Measurements from ENCODE around the gene C11orf58.

C11orf58 gene

DNA sequence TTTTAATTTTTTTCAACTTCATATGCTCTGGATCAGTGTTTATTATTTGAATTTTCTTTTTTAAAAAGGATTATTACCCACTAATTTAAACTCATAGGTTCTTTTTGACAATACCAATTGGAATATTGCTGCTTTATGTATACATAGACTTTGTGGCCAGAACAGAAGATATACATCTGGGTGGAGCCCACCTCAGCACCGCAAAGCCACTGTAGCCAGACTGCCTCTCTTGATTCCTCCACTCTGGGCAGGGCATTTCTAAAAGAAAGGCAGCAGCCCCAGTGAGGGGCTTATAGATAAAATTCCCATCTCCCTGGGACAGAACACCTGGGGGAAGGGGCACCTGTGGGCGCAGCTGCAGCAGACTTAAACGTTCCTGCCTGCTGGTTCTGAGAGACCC, 10.6 kb upstream of the C11orf58 start:
- TF ChIP-seq, protein P1, sequence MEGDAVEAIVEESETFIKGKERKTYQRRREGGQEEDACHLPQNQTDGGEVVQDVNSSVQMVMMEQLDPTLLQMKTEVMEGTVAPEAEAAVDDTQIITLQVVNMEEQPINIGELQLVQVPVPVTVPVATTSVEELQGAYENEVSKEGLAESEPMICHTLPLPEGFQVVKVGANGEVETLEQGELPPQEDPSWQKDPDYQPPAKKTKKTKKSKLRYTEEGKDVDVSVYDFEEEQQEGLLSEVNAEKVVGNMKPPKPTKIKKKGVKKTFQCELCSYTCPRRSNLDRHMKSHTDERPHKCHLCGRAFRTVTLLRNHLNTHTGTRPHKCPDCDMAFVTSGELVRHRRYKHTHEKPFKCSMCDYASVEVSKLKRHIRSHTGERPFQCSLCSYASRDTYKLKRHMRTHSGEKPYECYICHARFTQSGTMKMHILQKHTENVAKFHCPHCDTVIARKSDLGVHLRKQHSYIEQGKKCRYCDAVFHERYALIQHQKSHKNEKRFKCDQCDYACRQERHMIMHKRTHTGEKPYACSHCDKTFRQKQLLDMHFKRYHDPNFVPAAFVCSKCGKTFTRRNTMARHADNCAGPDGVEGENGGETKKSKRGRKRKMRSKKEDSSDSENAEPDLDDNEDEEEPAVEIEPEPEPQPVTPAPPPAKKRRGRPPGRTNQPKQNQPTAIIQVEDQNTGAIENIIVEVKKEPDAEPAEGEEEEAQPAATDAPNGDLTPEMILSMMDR (IDR thresholded peaks at IDR 0.05; ENCODE audit: low read depth, low read length) = no peak
- H3K4me3 ChIP-seq (ENCODE audit: low read depth, low read length) = no peak overlapping the region
- H3K27me3 ChIP-seq (ENCODE audit: insufficient read depth, low read depth, severe bottlenecking) = no peaks in the 10 kb centered on the region
- H3K27ac ChIP-seq = no peak overlapping the region
- no peaks in the 10 kb centered on the region for H3K9me3 ChIP-seq (ENCODE audit: severe bottlenecking)
- no peaks in the 10 kb centered on the region for H3K36me3 ChIP-seq
- DNase-seq = no peak

DNA sequence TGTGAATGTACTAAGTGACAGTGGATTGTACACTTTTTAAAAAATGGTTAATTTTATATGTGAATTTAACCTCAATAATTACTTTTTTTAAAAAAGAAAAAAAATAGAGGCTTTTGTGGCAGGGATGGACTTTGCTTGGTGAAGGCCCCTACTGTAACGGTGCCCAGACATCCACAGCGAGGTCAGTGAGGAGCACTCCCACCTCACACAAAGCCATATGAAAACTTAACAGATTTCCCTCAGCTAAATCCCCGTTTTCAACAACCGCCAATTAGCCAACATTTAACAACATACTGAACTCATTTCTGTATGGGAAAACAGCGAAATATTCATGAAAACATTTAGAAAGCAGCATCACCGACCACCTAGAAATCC, 642 bp upstream of the C11orf58 start:
- TF ChIP-seq, protein P1 (IDR thresholded peaks at IDR 0.05; ENCODE audit: low read depth, low read length) = no peak
- peak overlapping the region; percentile 94 for H3K27ac ChIP-seq
- peak overlapping the region; percentile 83 for H3K4me3 ChIP-seq (ENCODE audit: low read depth, low read length)
- H3K36me3 ChIP-seq = peaks cover 21% of the 10 kb centered on the region
- H3K27me3 ChIP-seq (ENCODE audit: insufficient read depth, low read depth, severe bottlenecking) = no peaks in the 10 kb centered on the region
- DNase-seq = no peak
- H3K9me3 ChIP-seq (ENCODE audit: severe bottlenecking) = no peaks in the 10 kb centered on the region

DNA sequence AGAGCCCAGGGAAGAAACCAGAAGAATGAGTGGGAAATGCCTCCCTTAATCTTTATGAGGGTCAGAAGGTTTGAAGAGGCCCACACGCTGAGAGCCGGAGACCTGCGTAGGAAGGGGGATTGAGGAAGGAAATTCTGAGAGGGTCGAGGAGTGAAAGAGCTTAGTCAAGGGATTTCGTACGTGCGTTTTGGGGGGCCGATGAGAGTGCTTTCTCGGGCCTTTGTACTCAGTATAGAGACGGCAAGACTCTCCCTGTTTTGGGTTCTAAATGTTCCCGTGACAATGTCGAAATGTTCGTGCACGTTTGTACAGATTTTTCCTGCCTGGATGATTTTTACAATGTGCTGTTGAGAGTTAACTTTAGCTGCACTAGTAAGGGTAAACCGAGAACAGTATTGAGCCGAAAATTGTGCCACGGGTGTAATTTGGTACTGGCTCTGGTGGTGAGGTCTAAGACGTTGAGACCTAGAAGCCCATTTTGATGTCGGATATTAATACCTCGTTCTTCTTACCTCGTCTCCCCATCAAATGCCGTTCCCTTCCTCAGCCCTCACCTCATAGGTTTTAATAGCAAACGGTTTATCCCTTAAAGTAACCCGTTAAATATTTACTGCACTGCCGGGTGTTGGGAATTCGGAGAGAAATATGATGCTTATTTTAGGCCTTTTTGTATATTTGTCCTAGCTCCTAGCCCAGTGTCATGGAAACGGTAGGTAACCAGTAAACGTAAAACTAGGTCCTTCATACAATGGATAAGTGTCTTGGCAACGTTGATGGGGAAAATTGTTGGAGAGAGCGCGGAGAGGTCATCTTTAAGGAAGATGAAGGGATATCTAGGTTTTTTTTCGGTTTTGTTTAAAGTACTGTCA, 734 bp downstream of the C11orf58 start:
- no peaks in the 10 kb centered on the region for H3K27me3 ChIP-seq (ENCODE audit: insufficient read depth, low read depth, severe bottlenecking)
- TF ChIP-seq, protein P1 (IDR thresholded peaks at IDR 0.05; ENCODE audit: low read depth, low read length) = no peak
- peak overlapping the region; percentile 94 for H3K27ac ChIP-seq
- H3K9me3 ChIP-seq (ENCODE audit: severe bottlenecking) = no peaks in the 10 kb centered on the region
- peaks cover 26% of the 10 kb centered on the region for H3K36me3 ChIP-seq
- DNase-seq = no peak
- peak overlapping the region; percentile 83 for H3K4me3 ChIP-seq (ENCODE audit: low read depth, low read length)

DNA sequence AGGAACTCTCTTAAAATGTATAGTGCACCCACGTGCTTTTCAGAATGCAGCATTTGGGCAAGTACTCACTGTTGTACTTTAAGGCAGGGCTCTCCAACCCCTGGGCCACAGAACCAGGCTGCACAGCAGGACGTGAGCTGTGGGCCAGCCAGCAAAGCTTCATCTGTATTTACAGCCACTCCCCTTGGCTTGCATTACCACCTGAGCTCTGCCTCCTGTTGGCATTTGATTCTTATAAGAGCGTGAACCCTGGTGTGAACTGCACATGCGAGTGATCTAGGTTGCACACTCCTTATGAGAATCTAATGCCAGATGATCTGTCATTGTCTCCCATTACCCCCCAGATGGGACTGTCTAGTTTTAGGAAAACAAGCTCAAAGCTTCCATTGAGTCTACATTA, 3.0 kb downstream of the C11orf58 start:
- TF ChIP-seq, protein P1 (IDR thresholded peaks at IDR 0.05; ENCODE audit: low read depth, low read length) = no peak

DNA sequence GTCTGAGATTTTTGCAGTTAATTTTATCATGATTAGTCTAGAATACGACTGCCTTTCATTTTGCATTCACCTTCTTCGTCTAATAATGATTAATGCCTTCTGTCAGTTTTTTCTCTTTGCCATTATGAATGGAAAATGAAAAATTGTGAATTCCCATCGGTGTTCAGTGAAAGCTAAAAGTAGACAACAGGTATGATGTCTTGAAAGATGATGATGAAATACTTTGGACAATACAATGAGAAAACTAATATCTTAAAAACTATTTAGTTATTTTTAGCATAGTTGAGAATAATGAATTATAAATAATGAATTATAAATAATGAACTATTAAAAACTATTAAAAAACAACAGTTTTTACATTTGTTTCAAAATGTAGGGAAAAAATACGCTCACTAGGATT, 5.0 kb downstream of the C11orf58 start:
- Histone ChIP-seq H3K36me3 (peaks cover 69% of the 10 kb centered on the region), H3K27ac (no peak overlapping the region), H3K9me3 (ENCODE audit: severe bottlenecking) (no peaks in the 10 kb centered on the region), H3K4me3 (ENCODE audit: low read depth, low read length) (no peak overlapping the region), H3K27me3 (ENCODE audit: insufficient read depth, low read depth, severe bottlenecking) (no peaks in the 10 kb centered on the region)
- TF ChIP-seq, protein P1 (IDR thresholded peaks at IDR 0.05; ENCODE audit: low read depth, low read length) = no peak
- no peak for DNase-seq

More for the DNA sequence above, 3.0 kb downstream of the C11orf58 start:
- Histone ChIP-seq H3K9me3 (ENCODE audit: severe bottlenecking) (no peaks in the 10 kb centered on the region), H3K36me3 (peaks cover 49% of the 10 kb centered on the region), H3K27ac (no peak overlapping the region), H3K4me3 (ENCODE audit: low read depth, low read length) (no peak overlapping the region), H3K27me3 (ENCODE audit: insufficient read depth, low read depth, severe bottlenecking) (no peaks in the 10 kb centered on the region)
- DNase-seq = no peak
